H1 (cell line): ENCODE measurements around the gene FAF2. TPM values are rescaled to one million over a fixed set of nuclear protein-coding genes. Genes with fewer than 3 reads are reported as not detected.

Experiments
- CTCF ChIA-PET: fragments of 300-600 bp; sonication (Branson Sonifier 250); formaldehyde crosslinking; loops from one replicate; lab custom pipeline; 2021; ENCODE audit not compliant: partially characterized antibody; lab: Charles Lee
- POLR2A ChIA-PET: fragments of 300-600 bp; sonication (Branson Sonifier 250); formaldehyde crosslinking; loops from one replicate; lab custom pipeline; 2021; ENCODE audit warnings: inconsistent platforms; ENCODE audit not compliant: partially characterized antibody; lab: Charles Lee
- DNase-seq, 2 experiments: peaks; one replicate each; pipeline versions ENCODE4 v3.0.0 to v3.0.0-alpha.2; 2010 to 2022; ENCODE audit warnings: low spot score in 2 of 2, low read depth in 1 of 2, mixed read lengths in 1 of 2
- FAIRE-seq: peaks from 2 replicates; lab custom pipeline; 2011; peaks lifted over from hg19 to GRCh38; lab: Jason Lieb, UNC
- H2AFZ ChIP-seq: 2 replicates; pipeline ENCODE4 v1.8.1; 2012; ENCODE audit warnings: low read length, inconsistent platforms
- H2AK5ac ChIP-seq: 2 replicates; pipeline ENCODE4 v1.6.1; 2013; ENCODE audit warnings: low read depth, low read length
- H2BK120ac ChIP-seq: replicated peaks from 2 replicates; pipeline ENCODE3; 2013; ENCODE audit warnings: low read depth, low read length, inconsistent platforms
- H2BK12ac ChIP-seq: 2 replicates; pipeline ENCODE4 v1.6.1; 2013; ENCODE audit warnings: low read depth, low read length
- H2BK15ac ChIP-seq: 2 replicates; pipeline ENCODE4 v1.6.1; 2013; ENCODE audit warnings: low read length
- H2BK20ac ChIP-seq: 2 replicates; pipeline ENCODE4 v1.6.1; 2013; ENCODE audit warnings: low read length
- H2BK5ac ChIP-seq: 2 replicates; pipeline ENCODE4 v1.6.1; 2013; ENCODE audit warnings: low read depth, low read length
- H3K14ac ChIP-seq: 2 replicates; pipeline ENCODE4 v1.6.1; 2013; ENCODE audit warnings: inconsistent platforms; ENCODE audit not compliant: insufficient read length
- H3K18ac ChIP-seq: 2 replicates; pipeline ENCODE4 v1.6.1; 2013; ENCODE audit warnings: low read length; ENCODE audit errors: extremely low read depth
- H3K23ac ChIP-seq: 2 replicates; pipeline ENCODE4 v1.6.1; 2013; ENCODE audit warnings: inconsistent platforms; ENCODE audit not compliant: insufficient read length
- H3K23me2 ChIP-seq: 2 replicates; pipeline ENCODE4 v1.6.1; 2013; ENCODE audit warnings: low read depth, low read length
- H3K27ac ChIP-seq: 2 replicates; pipeline ENCODE4 v1.6.1; 2011; ENCODE audit warnings: low read depth, low read length, inconsistent platforms
- H3K27me3 ChIP-seq, 4 experiments: replicated peaks in 1 of 4; 1 replicate in 1 of 4; 2 replicates in 3 of 4; pipeline versions ENCODE4 v1.6.1 to v1.8.1; 2011 to 2013; ENCODE audit warnings: low read length in 3 of 4, mild to moderate bottlenecking in 3 of 4, inconsistent platforms in 2 of 4, mixed read lengths in 2 of 4, moderate library complexity in 1 of 4; ENCODE audit not compliant: control insufficient read depth in 3 of 4, insufficient read depth in 3 of 4; ENCODE audit errors: extremely low read depth in 1 of 4
- H3K36me3 ChIP-seq, 4 experiments: 2 replicates each; pipeline versions ENCODE4 v1.6.1 to v1.8.1; 2011 to 2013; ENCODE audit warnings: mild to moderate bottlenecking in 4 of 4, low read length in 3 of 4, moderate library complexity in 2 of 4, control low read depth in 1 of 4, inconsistent platforms in 1 of 4; ENCODE audit not compliant: insufficient read depth in 4 of 4, control insufficient read depth in 2 of 4
- H3K4ac ChIP-seq: replicated peaks from 2 replicates; pipeline ENCODE3; 2013; ENCODE audit warnings: low read length, low read depth, mixed read lengths, inconsistent platforms; ENCODE audit not compliant: insufficient read length
- H3K4me1 ChIP-seq, 4 experiments: replicated peaks in 1 of 4; 1 replicate in 1 of 4; 2 replicates in 3 of 4; pipeline versions ENCODE4 v1.6.1 to v1.8.1; 2011 to 2013; ENCODE audit warnings: low read length in 3 of 4, inconsistent platforms in 2 of 4, mixed read lengths in 1 of 4; ENCODE audit not compliant: insufficient read depth in 4 of 4, control insufficient read depth in 3 of 4
- H3K4me2 ChIP-seq, 2 experiments: 2 replicates each; pipeline versions ENCODE4 v1.6.1 to v1.8.1; 2011 to 2013; ENCODE audit warnings: low read depth in 2 of 2, low read length in 2 of 2, control low read depth in 1 of 2, inconsistent platforms in 1 of 2, mild to moderate bottlenecking in 1 of 2; ENCODE audit not compliant: insufficient read depth in 1 of 2
- H3K4me3 ChIP-seq, 4 experiments: fragments of 200-600, 300-600 bp in 1 of 4; sonication (generic), shearing (Covaris generic), sonication (Bioruptor Twin) in 1 of 4; 2 replicates each; pipeline versions ENCODE4 v1.5.1 to v1.8.1; 2011 to 2016; ENCODE audit warnings: low read length in 4 of 4, low read depth in 3 of 4, control low read depth in 2 of 4, inconsistent platforms in 2 of 4, mild to moderate bottlenecking in 2 of 4, mixed read lengths in 1 of 4, moderate library complexity in 1 of 4; ENCODE audit not compliant: insufficient read depth in 2 of 4; ENCODE audit errors: extremely low read depth in 1 of 4
- H3K56ac ChIP-seq: replicated peaks from 2 replicates; pipeline ENCODE3; 2013; ENCODE audit warnings: low read depth, mild to moderate bottlenecking, mixed read lengths, low read length, inconsistent platforms; ENCODE audit not compliant: insufficient read length
- H3K79me1 ChIP-seq: 2 replicates; pipeline ENCODE4 v1.6.1; 2013; ENCODE audit warnings: low read depth, low read length, control low read depth
- H3K79me2 ChIP-seq, 2 experiments: 2 replicates each; pipeline versions ENCODE4 v1.6.1 to v1.8.1; 2012 to 2013; ENCODE audit warnings: low read length in 2 of 2, mild to moderate bottlenecking in 2 of 2, inconsistent platforms in 1 of 2; ENCODE audit not compliant: insufficient read depth in 2 of 2, control insufficient read depth in 1 of 2
- H3K9ac ChIP-seq, 4 experiments: replicated peaks in 1 of 4; 1 replicate in 1 of 4; 2 replicates in 3 of 4; pipeline versions ENCODE4 v1.6.1 to v1.8.1; 2011 to 2013; ENCODE audit warnings: low read depth in 3 of 4, low read length in 3 of 4, control low read depth in 2 of 4, mild to moderate bottlenecking in 2 of 4, moderate library complexity in 2 of 4, inconsistent platforms in 1 of 4; ENCODE audit errors: extremely low read depth in 1 of 4
- H3K9me3 ChIP-seq, 2 experiments: 2 replicates each; pipeline versions ENCODE4 v1.6.1 to v1.8.1; 2012 to 2013; ENCODE audit warnings: mild to moderate bottlenecking in 2 of 2, moderate library complexity in 2 of 2, control low read depth in 1 of 2, inconsistent platforms in 1 of 2, low read depth in 1 of 2, low read length in 1 of 2, mixed read lengths in 1 of 2; ENCODE audit not compliant: insufficient read depth in 2 of 2
- H4K20me1 ChIP-seq, 2 experiments: replicated peaks in 1 of 2; 2 replicates each; pipeline versions ENCODE3 to v1.8.1; 2011 to 2013; ENCODE audit warnings: inconsistent platforms in 2 of 2, low read length in 2 of 2, mild to moderate bottlenecking in 1 of 2; ENCODE audit not compliant: insufficient read depth in 2 of 2, control insufficient read depth in 1 of 2
- H4K5ac ChIP-seq: 2 replicates; pipeline ENCODE4 v1.6.1; 2013; ENCODE audit warnings: low read length, low read depth, mixed read lengths, inconsistent platforms; ENCODE audit not compliant: insufficient read length
- H4K8ac ChIP-seq: 2 replicates; pipeline ENCODE4 v1.8.0; 2013; ENCODE audit warnings: mild to moderate bottlenecking, moderate library complexity, low read length, inconsistent platforms; ENCODE audit not compliant: insufficient read depth; ENCODE audit errors: extremely low read depth
- H4K91ac ChIP-seq: replicated peaks from 2 replicates; pipeline ENCODE3; 2013; ENCODE audit warnings: low read length, mixed read lengths, inconsistent platforms; ENCODE audit not compliant: insufficient read length
- RNF2 ChIP-seq: fragments of 200-900, 300-1000 bp; sonication (generic); IDR thresholded peaks from 2 replicates; pipeline ENCODE4 v1.7.1; 2016; ENCODE audit warnings: borderline replicate concordance, low read depth, mild to moderate bottlenecking, antibody characterized with exemption, low read length; ENCODE audit not compliant: poor library complexity, severe bottlenecking; ENCODE audit errors: missing control alignments
- WGBS, 2 experiments: shearing (Covaris generic) in 1 of 2; methylation state at CpG; one replicate each; pipeline versions ENCODE4 v1.1.6 to v1.1.7; 2013 to 2015; ENCODE audit warnings: low lambda C conversion rate in 2 of 2, mixed read lengths in 2 of 2, inconsistent platforms in 1 of 2, low coverage in 1 of 2, missing lambda C conversion rate in 1 of 2; ENCODE audit not compliant: insufficient replicate concordance in 2 of 2, insufficient coverage in 1 of 2, insufficient read length in 1 of 2; ENCODE audit errors: extremely low coverage in 1 of 2, missing lambda C conversion rate in 1 of 2; 5-methylcytosine and 5-hydroxymethylcytosine counted together
- polyA plus RNA-seq, 7 experiments: library from polyadenylated mRNA; depleted of rRNA in 3 of 7; stranded (reverse) in 5 of 7; unstranded in 2 of 7; fragments of >200 nt in 5 of 7; fragments of 200-250 nt in 2 of 7; gene quantifications; 1 replicate in 5 of 7; 2 replicates in 1 of 7; 4 replicates in 1 of 7; pipeline versions ENCODE4 v1.2.1 to v1.2.3, GENCODE V29; 2011 to 2013; ENCODE audit warnings: missing spikeins in 2 of 7, mixed read lengths in 2 of 7
- total RNA-seq: library from RNA; stranded (reverse); fragmentation: NEBNext Ultra II Directional; extraction: Animal tissue kit (Norgen Biotek cat#: 25700); gene quantifications from 2 replicates; pipeline ENCODE4 v1.2.1, GENCODE V29; 2021

The FAF2 gene
- total and polyA plus RNA-seq, 2 of the 8 experiments (the other 6 are each of a cell fraction or from before 2014, with no cell fraction given) = 20.8 to 35.8 TPM

DNA sequence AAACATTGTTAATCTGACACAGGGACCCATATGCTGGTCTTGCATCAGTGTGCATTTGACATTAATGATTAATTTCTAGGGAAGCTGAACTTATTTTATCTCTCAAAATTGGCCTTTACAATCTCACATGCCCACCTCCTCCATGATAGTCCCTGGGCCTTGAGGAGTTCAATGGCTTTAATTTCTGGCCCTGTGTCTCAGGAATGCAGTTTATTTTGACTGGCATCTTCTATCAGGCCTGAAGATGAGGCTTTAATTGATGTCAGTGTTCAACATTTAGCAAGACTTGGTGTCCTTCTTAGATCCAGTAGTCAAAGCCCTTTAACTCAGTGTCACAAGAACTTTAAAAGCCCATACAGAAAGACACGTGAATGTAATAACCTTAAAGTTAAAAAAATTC, 21.3 kb upstream of the FAF2 start:
- H3K79me2 ChIP-seq = no peaks in the 10 kb centered on the region
- H4K91ac ChIP-seq = no peak overlapping the region
- FAIRE-seq (no peak), DNase-seq (no peak)
- H3K27me3 ChIP-seq = no peaks in the 10 kb centered on the region
- H3K9ac ChIP-seq = no peak overlapping the region
- no peak overlapping the region for H4K5ac ChIP-seq
- H3K23me2 ChIP-seq = no peaks in the 10 kb centered on the region
- no peaks in the 10 kb centered on the region for H3K36me3 ChIP-seq
- H3K23ac ChIP-seq = no peak overlapping the region
- no peak overlapping the region for H3K4me3 ChIP-seq
- H2AFZ ChIP-seq = no peak overlapping the region
- H3K27ac ChIP-seq = no peak overlapping the region
- no peak overlapping the region for H3K18ac ChIP-seq
- no peak for TF ChIP-seq RNF2
- H3K56ac ChIP-seq = no peak overlapping the region
- H2BK15ac ChIP-seq = no peak overlapping the region
- no peaks in the 10 kb centered on the region for H3K4me1 ChIP-seq
- no peak overlapping the region for H2BK12ac ChIP-seq
- no peak overlapping the region for H4K8ac ChIP-seq
- no peak overlapping the region for H3K4me2 ChIP-seq
- no peak overlapping the region for H3K14ac ChIP-seq
- H3K9me3 ChIP-seq = peaks cover 8 to 9% of the 10 kb centered on the region in 2 experiments; a peak in 3 of 4 replicates
- H3K4ac ChIP-seq = no peak overlapping the region
- H4K20me1 ChIP-seq = no peaks in the 10 kb centered on the region
- H2BK120ac ChIP-seq = no peak overlapping the region
- WGBS, 2 experiments = 79% methylated on average over 1 of the region's 1 CpG; no CpG with 5 or more reads in 1 of the 2 experiments
- ChIA-PET POLR2A (no interaction called here), CTCF (interaction anchor here (0.9 kb wide), 1 partner anchor 19 kb away, joined by 3 read pairs; no protein-coding TSS in a partner anchor)
- no peak overlapping the region for H2BK20ac ChIP-seq
- H3K79me1 ChIP-seq = no peaks in the 10 kb centered on the region
- H2BK5ac ChIP-seq = no peak overlapping the region
- no peak overlapping the region for H2AK5ac ChIP-seq
